ENCODE data around the gene HADHA.

DNA sequence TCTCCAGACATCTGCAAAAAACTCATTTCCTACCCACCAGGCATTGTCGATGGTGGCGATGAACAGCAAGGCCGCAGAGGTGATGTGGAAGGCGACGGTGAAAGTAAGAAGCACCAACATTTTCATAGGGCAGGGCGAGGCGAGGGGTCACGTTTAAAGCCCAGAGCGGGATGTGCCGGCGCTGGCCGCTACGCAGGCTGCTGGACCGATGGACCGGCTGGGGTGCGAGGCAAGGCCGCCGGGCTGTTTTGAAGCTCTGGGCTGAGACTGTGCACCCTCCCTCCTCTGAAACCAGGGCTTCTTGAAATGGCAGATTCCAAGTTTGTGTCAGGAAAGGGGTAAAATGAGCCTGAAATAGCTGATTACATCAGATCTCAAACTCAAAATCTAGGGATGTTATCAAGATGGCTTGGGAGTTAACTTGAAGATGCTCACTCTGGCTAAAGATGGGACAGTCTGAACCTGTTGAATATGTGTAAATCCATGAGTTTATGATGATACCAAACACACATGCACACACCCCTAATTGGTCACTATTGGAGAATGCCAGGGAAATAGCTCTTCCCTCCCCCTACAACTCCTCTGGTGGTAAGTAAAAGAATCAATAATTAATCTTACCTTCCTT, 103.2 kb downstream of the HADHA start:
- TF ChIP-seq, protein P1, sequence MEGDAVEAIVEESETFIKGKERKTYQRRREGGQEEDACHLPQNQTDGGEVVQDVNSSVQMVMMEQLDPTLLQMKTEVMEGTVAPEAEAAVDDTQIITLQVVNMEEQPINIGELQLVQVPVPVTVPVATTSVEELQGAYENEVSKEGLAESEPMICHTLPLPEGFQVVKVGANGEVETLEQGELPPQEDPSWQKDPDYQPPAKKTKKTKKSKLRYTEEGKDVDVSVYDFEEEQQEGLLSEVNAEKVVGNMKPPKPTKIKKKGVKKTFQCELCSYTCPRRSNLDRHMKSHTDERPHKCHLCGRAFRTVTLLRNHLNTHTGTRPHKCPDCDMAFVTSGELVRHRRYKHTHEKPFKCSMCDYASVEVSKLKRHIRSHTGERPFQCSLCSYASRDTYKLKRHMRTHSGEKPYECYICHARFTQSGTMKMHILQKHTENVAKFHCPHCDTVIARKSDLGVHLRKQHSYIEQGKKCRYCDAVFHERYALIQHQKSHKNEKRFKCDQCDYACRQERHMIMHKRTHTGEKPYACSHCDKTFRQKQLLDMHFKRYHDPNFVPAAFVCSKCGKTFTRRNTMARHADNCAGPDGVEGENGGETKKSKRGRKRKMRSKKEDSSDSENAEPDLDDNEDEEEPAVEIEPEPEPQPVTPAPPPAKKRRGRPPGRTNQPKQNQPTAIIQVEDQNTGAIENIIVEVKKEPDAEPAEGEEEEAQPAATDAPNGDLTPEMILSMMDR (IDR thresholded peaks at IDR 0.05): no peak
- TF ChIP-seq POLR2A (IDR thresholded peaks at IDR 0.05): no peak
